ENCODE data around the gene SERTAD3.

- no peak for TF ChIP-seq CTCF (IDR thresholded peaks at IDR 0.05)
- TF ChIP-seq, protein P1, sequence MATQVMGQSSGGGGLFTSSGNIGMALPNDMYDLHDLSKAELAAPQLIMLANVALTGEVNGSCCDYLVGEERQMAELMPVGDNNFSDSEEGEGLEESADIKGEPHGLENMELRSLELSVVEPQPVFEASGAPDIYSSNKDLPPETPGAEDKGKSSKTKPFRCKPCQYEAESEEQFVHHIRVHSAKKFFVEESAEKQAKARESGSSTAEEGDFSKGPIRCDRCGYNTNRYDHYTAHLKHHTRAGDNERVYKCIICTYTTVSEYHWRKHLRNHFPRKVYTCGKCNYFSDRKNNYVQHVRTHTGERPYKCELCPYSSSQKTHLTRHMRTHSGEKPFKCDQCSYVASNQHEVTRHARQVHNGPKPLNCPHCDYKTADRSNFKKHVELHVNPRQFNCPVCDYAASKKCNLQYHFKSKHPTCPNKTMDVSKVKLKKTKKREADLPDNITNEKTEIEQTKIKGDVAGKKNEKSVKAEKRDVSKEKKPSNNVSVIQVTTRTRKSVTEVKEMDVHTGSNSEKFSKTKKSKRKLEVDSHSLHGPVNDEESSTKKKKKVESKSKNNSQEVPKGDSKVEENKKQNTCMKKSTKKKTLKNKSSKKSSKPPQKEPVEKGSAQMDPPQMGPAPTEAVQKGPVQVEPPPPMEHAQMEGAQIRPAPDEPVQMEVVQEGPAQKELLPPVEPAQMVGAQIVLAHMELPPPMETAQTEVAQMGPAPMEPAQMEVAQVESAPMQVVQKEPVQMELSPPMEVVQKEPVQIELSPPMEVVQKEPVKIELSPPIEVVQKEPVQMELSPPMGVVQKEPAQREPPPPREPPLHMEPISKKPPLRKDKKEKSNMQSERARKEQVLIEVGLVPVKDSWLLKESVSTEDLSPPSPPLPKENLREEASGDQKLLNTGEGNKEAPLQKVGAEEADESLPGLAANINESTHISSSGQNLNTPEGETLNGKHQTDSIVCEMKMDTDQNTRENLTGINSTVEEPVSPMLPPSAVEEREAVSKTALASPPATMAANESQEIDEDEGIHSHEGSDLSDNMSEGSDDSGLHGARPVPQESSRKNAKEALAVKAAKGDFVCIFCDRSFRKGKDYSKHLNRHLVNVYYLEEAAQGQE (IDR thresholded peaks at IDR 0.05; ENCODE audit: low read depth, low read length): no peak
- no peak for TF ChIP-seq SIN3A (IDR thresholded peaks at IDR 0.05; ENCODE audit: borderline replicate concordance, low read depth, low read length)
- no peak for TF ChIP-seq ELF1 (IDR thresholded peaks at IDR 0.05)
- no peak for TF ChIP-seq EP300 (IDR thresholded peaks at IDR 0.05; ENCODE audit: borderline replicate concordance in 1 of 2, low read depth in 1 of 2, low read length in 1 of 2)
- TF ChIP-seq SMC3 (IDR thresholded peaks at IDR 0.05; ENCODE audit: low read depth, low read length): no peak
- no peak for TF ChIP-seq FOXJ3 (CRISPR knock-in tag; IDR thresholded peaks at IDR 0.05)
- TF ChIP-seq RAD21 (IDR thresholded peaks at IDR 0.05; ENCODE audit: low read length): no peak
- TF ChIP-seq MXI1 (IDR thresholded peaks at IDR 0.05; ENCODE audit: low read depth, low read length): no peak
- TF ChIP-seq CHD2 (IDR thresholded peaks at IDR 0.05; ENCODE audit: low read length, partially characterized antibody): no peak
- TF ChIP-seq GABPA (IDR thresholded peaks at IDR 0.05; ENCODE audit: low read depth): no peak
- TF ChIP-seq, protein P2, sequence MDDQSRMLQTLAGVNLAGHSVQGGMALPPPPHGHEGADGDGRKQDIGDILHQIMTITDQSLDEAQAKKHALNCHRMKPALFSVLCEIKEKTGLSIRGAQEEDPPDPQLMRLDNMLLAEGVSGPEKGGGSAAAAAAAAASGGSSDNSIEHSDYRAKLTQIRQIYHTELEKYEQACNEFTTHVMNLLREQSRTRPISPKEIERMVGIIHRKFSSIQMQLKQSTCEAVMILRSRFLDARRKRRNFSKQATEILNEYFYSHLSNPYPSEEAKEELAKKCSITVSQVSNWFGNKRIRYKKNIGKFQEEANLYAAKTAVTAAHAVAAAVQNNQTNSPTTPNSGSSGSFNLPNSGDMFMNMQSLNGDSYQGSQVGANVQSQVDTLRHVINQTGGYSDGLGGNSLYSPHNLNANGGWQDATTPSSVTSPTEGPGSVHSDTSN (IDR thresholded peaks at IDR 0.05): no peak
- TF ChIP-seq POLR2AphosphoS5 (IDR thresholded peaks at IDR 0.05; ENCODE audit: low read depth, low read length): no peak
Observed at GRCh38 chr19:40472516-40472915, 28.4 kb upstream of the SERTAD3 start.

Measured in SK-N-SH (cell line).